Heart left ventricle (tissue), 16 donors: Measurements from ENCODE around the gene FRAT2. TPM values are rescaled to one million over a fixed set of nuclear protein-coding genes. Genes with fewer than 3 reads are reported as not detected.

Experiments used
- ATAC-seq, 4 donors: fragments of 200-7000 bp; cut with Tn5 transposase; one replicate each; pipeline ENCODE4 v1.9.1; 2020 to 2022; ENCODE audit warnings: moderate library complexity in 4 of 4, mild to moderate bottlenecking in 3 of 4, moderate number of reproducible peaks in 1 of 4
- DNase-seq, 5 donors: peaks; one replicate each; pipeline ENCODE4 v3.0.0-alpha.2; 2020
- H3K27ac ChIP-seq, 12 donors: fragments of 200-600 bp; sonication (generic) in 4 of 12; one replicate each; pipeline versions ENCODE4 v1.5.0 to v1.8.0; 2016 to 2022; ENCODE audit warnings: mild to moderate bottlenecking in 2 of 12
- H3K27me3 ChIP-seq, 9 donors: fragments of 200-600 bp; sonication (generic) in 2 of 9; one replicate each; pipeline versions ENCODE4 v1.5.1 to v1.8.0; 2016 to 2022; ENCODE audit warnings: mild to moderate bottlenecking in 3 of 9
- H3K36me3 ChIP-seq, 9 donors: fragments of 200-600 bp; sonication (generic) in 2 of 9; one replicate each; pipeline versions ENCODE4 v1.5.0 to v1.8.0; 2018 to 2022; ENCODE audit warnings: mild to moderate bottlenecking in 2 of 9
- H3K4me1 ChIP-seq, 12 donors: fragments of 200-600 bp; sonication (generic) in 4 of 12; one replicate each; pipeline versions ENCODE4 v1.5.0 to v1.8.0; 2016 to 2022; ENCODE audit warnings: mild to moderate bottlenecking in 3 of 12
- H3K4me3 ChIP-seq, 12 donors: fragments of 200-600 bp; sonication (generic) in 4 of 12; one replicate each; pipeline versions ENCODE4 v1.5.0 to v1.8.0; 2017 to 2022; ENCODE audit warnings: mild to moderate bottlenecking in 9 of 12, moderate library complexity in 4 of 12
- H3K9me3 ChIP-seq, 12 donors: fragments of 200-600 bp; sonication (generic) in 4 of 12; one replicate each; pipeline versions ENCODE4 v1.5.0 to v1.8.0; 2016 to 2022; ENCODE audit warnings: mild to moderate bottlenecking in 1 of 12
- CTCF ChIP-seq, 12 donors: fragments of 200-600 bp; sonication (generic) in 4 of 12; IDR thresholded peaks; one replicate each; pipeline versions ENCODE4 v1.5.0 to v1.8.0; 2018 to 2022; ENCODE audit warnings: antibody characterized with exemption in 12 of 12, mild to moderate bottlenecking in 5 of 12
- POLR2A ChIP-seq, 2 donors: fragments of 450-650 bp; IDR thresholded peaks; one replicate each; pipeline ENCODE4 v1.6.1; 2017; ENCODE audit warnings: antibody characterized with exemption in 2 of 2, mild to moderate bottlenecking in 2 of 2, moderate library complexity in 2 of 2
- WGBS, 4 donors: extraction: QIAGEN DNeasy Blood & Tissue Kit in 2 of 4; methylation state at CpG; one replicate each; pipeline versions ENCODE4 v1.1.5 to v1.1.7; 2013 to 2018; 5-methylcytosine and 5-hydroxymethylcytosine counted together
- intact Hi-C, 10 donors: fragments of 100-400 bp; cut with DNase I; formaldehyde crosslinking; loops; one replicate each; pipeline versions ENCODE4 v1.11.1 to v1.14.2; 2022
- polyA plus RNA-seq, 2 donors: library from polyadenylated mRNA; stranded (reverse); fragments of 200-250 nt; gene quantifications; one replicate each; pipeline ENCODE4 v1.2.3, GENCODE V29; 2013
- total RNA-seq, 9 donors: library from RNA; depleted of rRNA in 2 of 9; stranded (reverse); fragments of >200 nt in 2 of 9; fragmentation: NEBNext Ultra II Directional in 3 of 9; extraction: Animal tissue kit (Norgen Biotek cat#: 25700) in 3 of 9; gene quantifications; one replicate each; pipeline versions ENCODE4 v1.1.0 to v1.2.4, GENCODE V29; 2016 to 2023
- donor health status: ischemic (EF 13 %, LVEDD 7.1; RV severe dilation, severe dysfunction).
- donor health status: healthy with polysubstance abuse.
- donor health status: DM: no; HTN: yes; CAD: no.
- donor health status: DM: no; HTN: no; CAD: no.
- donor health status: ischemic (EF 25% LVEDD 6.9; RV normal size, moderate dysfunction).
- donor health status: ischemic (EF 25% LVEDD 5.7; RV mildly dilated, moderate dysfunction).
- donor health status: healthy.
- donor health status: DM: yes; HTN: yes; CAD: no.
- donor health status: ischemic (EF 35%, LVEDD 5.7; RV mildly dilated, moderate dysfunction).
- donor health status: nonischemic (EF 11% LVEDD 7.7; RV severe dilation, severe dysfunction).
- donor health status: DM: yes; HTN: yes; CAD: no.
- donor health status: PGD.
- donor health status: ischemic (EF 29% LVEDD 5.4; RV normal size, mild dysfunction).
- donor health status: nonischemic (EF 23%, LVEDD 6.1; RV moderate dilation, normal function).

FRAT2 gene
- total and polyA plus RNA-seq, 11 donors, result 3.4 to 12.4 (median 7.3) TPM

DNA sequence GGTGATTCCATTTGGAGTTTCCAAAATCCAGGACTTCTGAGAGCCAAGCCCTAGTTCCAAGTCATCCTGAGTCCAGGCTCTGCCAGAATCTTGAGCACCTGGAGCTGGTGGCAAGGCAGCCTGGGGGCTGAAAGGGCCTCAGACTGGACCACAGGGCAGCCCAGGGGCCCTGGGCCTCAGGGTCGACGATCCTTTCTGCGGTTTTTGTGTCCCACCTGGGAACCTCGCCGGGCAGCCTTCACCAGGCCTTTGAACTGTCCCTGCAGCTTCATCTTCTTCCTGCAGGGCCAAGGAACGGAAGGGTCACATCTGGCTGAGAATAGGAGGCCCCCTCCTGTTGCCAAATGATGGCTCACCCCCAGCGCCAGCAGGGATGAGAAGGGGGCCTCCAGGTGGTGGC is 22.4 kb upstream of the FRAT2 start:
- peak overlapping the region in 1 of 12 donors; percentile 73 for H3K27ac ChIP-seq
- H3K4me1 ChIP-seq, result peaks cover 0 to 47% (median 8%) of the 10 kb centered on the region in 12 donors
- peaks cover 0 to 52% (median 39%) of the 10 kb centered on the region in 9 donors for H3K36me3 ChIP-seq
- no peak for DNase-seq
- H3K4me3 ChIP-seq, result no peak overlapping the region
- intact Hi-C loops, result loop anchor here in 3 of 10 donors (5.0 to 10.0 kb wide), 2 partner anchors 80 to 282 kb away; no protein-coding TSS in a partner anchor
- no peak for TF ChIP-seq CTCF (IDR thresholded peaks at IDR 0.05)
- no peak for TF ChIP-seq POLR2A (IDR thresholded peaks at IDR 0.05)
- ATAC-seq, result no peak
- H3K27me3 ChIP-seq, result no peaks in the 10 kb centered on the region
- H3K9me3 ChIP-seq, result no peaks in the 10 kb centered on the region
- 82 to 100% (median 94%) methylated on average over 7 of the region's 7 CpGs for WGBS, 4 donors

GRCh38 chr10:97356318-97356914 is 21.9 kb upstream of the FRAT2 start:
- Histone ChIP-seq H3K27me3 (no peaks in the 10 kb centered on the region), H3K27ac (peak overlapping the region in 5 of 12 donors; percentile 18 to 73 (median 33)), H3K36me3 (peaks cover 0 to 52% (median 39%) of the 10 kb centered on the region in 9 donors), H3K4me3 (no peak overlapping the region), H3K4me1 (peaks cover 0 to 42% (median 8%) of the 10 kb centered on the region in 12 donors), H3K9me3 (no peaks in the 10 kb centered on the region)
- intact Hi-C loops, result loop anchor here in 3 of 10 donors (5.0 to 10.0 kb wide), 2 partner anchors 79 to 282 kb away; no protein-coding TSS in a partner anchor
- ATAC-seq (peak in 1 of 4 donors; percentile 14), DNase-seq (no peak)
- TF ChIP-seq CTCF (IDR thresholded peaks at IDR 0.05) (no peak), POLR2A (IDR thresholded peaks at IDR 0.05) (no peak)
- 76 to 83% (median 82%) methylated on average over 6 of the region's 6 CpGs for WGBS, 4 donors

DNA sequence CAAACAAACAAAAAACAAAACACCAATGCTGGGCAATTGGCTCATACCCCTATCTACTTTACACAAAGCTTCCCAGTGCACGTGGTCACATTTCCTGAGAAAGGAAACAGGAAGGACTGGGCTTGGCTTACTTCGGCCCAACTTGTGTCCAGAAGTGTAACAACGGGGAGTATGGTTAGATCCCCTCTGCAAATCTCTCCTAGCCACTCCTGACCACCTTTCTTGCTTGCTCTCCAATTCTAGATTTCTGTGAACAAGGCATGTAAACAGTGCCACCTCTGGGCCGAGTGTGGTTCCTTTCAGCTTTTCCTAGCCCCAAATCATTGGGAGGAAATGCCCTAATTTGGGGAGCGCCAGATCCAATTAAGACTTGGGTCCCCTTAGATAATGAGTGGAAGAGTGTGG is 21.0 kb upstream of the FRAT2 start:
- peak overlapping the region in 7 of 12 donors; percentile 11 to 73 (median 33) for H3K27ac ChIP-seq

More for the DNA sequence above, 21.0 kb upstream of the FRAT2 start:
- Histone ChIP-seq H3K4me1 (peaks cover 0 to 33% (median 8%) of the 10 kb centered on the region in 12 donors), H3K9me3 (no peaks in the 10 kb centered on the region), H3K4me3 (no peak overlapping the region), H3K27me3 (no peaks in the 10 kb centered on the region), H3K36me3 (peaks cover 0 to 46% (median 39%) of the 10 kb centered on the region in 9 donors)
- DNase-seq (no peak), ATAC-seq (peak in 3 of 4 donors; percentile 32 to 75 (median 65))
- peak in 11 of 12 donors; percentile 13 to 60 (median 45) for TF ChIP-seq CTCF (IDR thresholded peaks at IDR 0.05)
- TF ChIP-seq POLR2A (IDR thresholded peaks at IDR 0.05), result no peak
- WGBS, 4 donors, result 43 to 50% (median 47%) methylated on average over 5 of the region's 5 CpGs
- intact Hi-C loops, result loop anchor here in 4 of 10 donors (2.0 to 10.0 kb wide), 4 partner anchors 35 to 281 kb away; no protein-coding TSS in a partner anchor
